GM12878 (cell line): Measurements from ENCODE around the gene ANO1. TPM values are rescaled to one million over a fixed set of nuclear protein-coding genes. Genes with fewer than 3 reads are reported as not detected.

ENCODE experiments used
- ATAC-seq: fragments of 200-7000 bp; cut with Tn5 transposase; 3 replicates; pipeline ENCODE4 v1.9.1; 2020; ENCODE audit warnings: mild to moderate bottlenecking, moderate library complexity
- BruUV-seq: library from RNA; stranded (reverse); fragments of 400-500 nt; replicated peaks from 2 replicates; lab custom pipeline; 2021; lab: Mats Ljungman, UMichigan
- CTCF ChIA-PET: fragments of 300-600 bp; sonication (Branson Sonifier 250); formaldehyde crosslinking; extraction: SDS; loops from one replicate; lab custom pipeline; 2021; ENCODE audit warnings: inconsistent platforms; lab: Yijun Ruan, JAX
- POLR2A ChIA-PET: fragments of 350-600 bp; formaldehyde crosslinking; extraction: SDS; loops from one replicate; lab custom pipeline; 2021; ENCODE audit warnings: inconsistent platforms; lab: Charles Lee
- RAD21 ChIA-PET: fragments of 300-600 bp; sonication (Branson Sonifier 250); formaldehyde crosslinking; loops from one replicate; lab custom pipeline; 2023; ENCODE audit warnings: antibody characterized with exemption; ENCODE audit not compliant: unreplicated experiment; lab: Charles Lee
- SMC1A ChIA-PET: fragments of 300-600 bp; sonication (Branson Sonifier 250); formaldehyde crosslinking; loops from one replicate; lab custom pipeline; 2023; ENCODE audit not compliant: unreplicated experiment, uncharacterized antibody; lab: Charles Lee
- DNase-seq: peaks from one replicate; pipeline ENCODE4 v3.0.0-alpha.2; 2011; ENCODE audit warnings: low read depth, low spot score
- FAIRE-seq: peaks from 3 replicates; lab custom pipeline; 2011; peaks lifted over from hg19 to GRCh38; lab: Jason Lieb, UNC
- H2AFZ ChIP-seq: 2 replicates; pipeline ENCODE4 v1.6.0; 2011; ENCODE audit warnings: low read depth, low read length, control low read depth; ENCODE audit not compliant: control insufficient read depth
- H3K27ac ChIP-seq: 2 replicates; pipeline ENCODE4 v1.5.1; 2011; ENCODE audit warnings: control low read depth; ENCODE audit not compliant: control insufficient read depth, insufficient read depth
- H3K27me3 ChIP-seq, 2 experiments: replicated peaks in 1 of 2; 2 replicates each; pipeline versions ENCODE4 v1.6.0 to v1.6.1; 2011; ENCODE audit warnings: low read length in 1 of 2; ENCODE audit not compliant: control insufficient read depth in 2 of 2, insufficient read depth in 2 of 2
- H3K36me3 ChIP-seq, 2 experiments: 2 replicates each; pipeline ENCODE4 v1.5.1; 2011; ENCODE audit warnings: low read length in 1 of 2; ENCODE audit not compliant: control insufficient read depth in 2 of 2, insufficient read depth in 2 of 2
- H3K4me1 ChIP-seq: 2 replicates; pipeline ENCODE4 v1.6.1; 2011; ENCODE audit warnings: mild to moderate bottlenecking, low read length, moderate library complexity, mixed read lengths; ENCODE audit not compliant: control insufficient read depth, insufficient read depth
- H3K4me2 ChIP-seq: 2 replicates; pipeline ENCODE4 v1.6.0; 2011; ENCODE audit warnings: control low read depth; ENCODE audit not compliant: control insufficient read depth, insufficient read depth
- H3K4me3 ChIP-seq: fragments of 200-600 bp; sonication (generic); 2 replicates; pipeline ENCODE4 v1.5.1; 2016
- H3K79me2 ChIP-seq: 2 replicates; pipeline ENCODE4 v1.6.0; 2011; ENCODE audit warnings: low read length; ENCODE audit not compliant: control insufficient read depth, insufficient read depth
- H3K9ac ChIP-seq: 2 replicates; pipeline ENCODE4 v1.8.0; 2011; ENCODE audit warnings: low read length, control low read depth, mixed read lengths; ENCODE audit not compliant: control insufficient read depth, insufficient read depth
- H3K9me3 ChIP-seq: replicated peaks from 3 replicates; pipeline ENCODE4 v1.5.1; 2011; ENCODE audit warnings: mild to moderate bottlenecking, low read length; ENCODE audit not compliant: control insufficient read depth, insufficient read depth
- H4K20me1 ChIP-seq: 2 replicates; pipeline ENCODE4 v1.6.0; 2011; ENCODE audit not compliant: control insufficient read depth, insufficient read depth
- CEBPB ChIP-seq, 2 experiments: fragments of 150-350 bp in 1 of 2; IDR thresholded peaks; 2 replicates each; pipeline ENCODE4 v1.6.1; 2012 to 2014; ENCODE audit warnings: low read depth in 2 of 2, low read length in 2 of 2, borderline replicate concordance in 1 of 2, inconsistent platforms in 1 of 2
- HDAC6 ChIP-seq: fragments of 200-600 bp; sonication (generic); IDR thresholded peaks from one replicate; pipeline ENCODE4 v1.8.0; 2017; ENCODE audit warnings: antibody characterized with exemption; ENCODE audit not compliant: unreplicated experiment
- MTA2 ChIP-seq: fragments of 450-650 bp; IDR thresholded peaks from 2 replicates; pipeline ENCODE4 v1.6.1; 2016; ENCODE audit warnings: low read depth, mild to moderate bottlenecking, moderate library complexity
- NR2F1 ChIP-seq: fragments of 450-650 bp; conservative IDR thresholded peaks from 2 replicates; pipeline ENCODE4 v1.6.1; 2017; ENCODE audit warnings: mild to moderate bottlenecking
- RB1 ChIP-seq: fragments of 450-650 bp; formaldehyde crosslinking; IDR thresholded peaks from 2 replicates; pipeline ENCODE4 v1.6.1; 2017; ENCODE audit warnings: mild to moderate bottlenecking, borderline replicate concordance
- TARDBP ChIP-seq: IDR thresholded peaks from 2 replicates; pipeline ENCODE4 v1.6.1; 2016; ENCODE audit warnings: borderline replicate concordance
- ZNF207 ChIP-seq: fragments of 450-650 bp; IDR thresholded peaks from 2 replicates; pipeline ENCODE4 v1.6.1; 2014; ENCODE audit warnings: antibody characterized with exemption, mild to moderate bottlenecking, borderline replicate concordance
- WGBS: methylation state at CpG from one replicate; pipeline ENCODE4 v1.1.6; 2016; ENCODE audit warnings: low lambda C conversion rate; ENCODE audit not compliant: insufficient replicate concordance, insufficient coverage; ENCODE audit errors: missing lambda C conversion rate; 5-methylcytosine and 5-hydroxymethylcytosine counted together
- in situ Hi-C: fragments of 300-500 bp; cut with MboI; formaldehyde crosslinking; loops from 9 replicates; pipeline ENCODE4 v1.14.3; 2018; ENCODE audit warnings: mixed read lengths
- intact Hi-C: fragments of 100-400 bp; cut with micrococcal nuclease; formaldehyde crosslinking; loops from one replicate; pipeline ENCODE4 v1.14.2; 2022; ENCODE audit not compliant: unreplicated experiment
- polyA plus RNA-seq, 11 experiments: library from polyadenylated mRNA; depleted of rRNA in 4 of 11; unstranded in 6 of 11; stranded (reverse) in 5 of 11; fragments of >200 nt; fragmentation: Nextera tagmentation in 4 of 11; fragmentation: Illumina TruSeq in 1 of 11; extraction: Ambion mirVana in 4 of 11; extraction: Trizol in 1 of 11; gene quantifications; 1 replicate in 1 of 11; 2 replicates in 10 of 11; pipeline versions ENCODE4 v1.2.1 to v1.2.3, GENCODE V29; 2011 to 2016; ENCODE audit warnings: inconsistent platforms in 2 of 11, missing spikeins in 2 of 11, low read depth in 1 of 11
- total RNA-seq, 4 experiments: library from RNA; depleted of rRNA in 3 of 4; stranded (reverse); fragments of >200 nt in 3 of 4; fragmentation: Illumina TruSeq in 1 of 4; extraction: Trizol in 1 of 4; gene quantifications; 2 replicates each; pipeline versions ENCODE4 v1.2.1 to v1.2.3, GENCODE V29; 2013 to 2021
- TF ChIP-seq, protein P1 (sequence below): IDR thresholded peaks from 2 replicates; pipeline ENCODE4 v1.6.1; 2011; ENCODE audit warnings: borderline replicate concordance, low read depth, mild to moderate bottlenecking, moderate library complexity, mixed read lengths, low read length; ENCODE audit not compliant: insufficient read depth; ENCODE audit errors: extremely low read length
- TF ChIP-seq, protein P2 (sequence below): fragments of 150-350 bp; IDR thresholded peaks from 2 replicates; pipeline ENCODE4 v1.6.1; 2014; ENCODE audit warnings: mild to moderate bottlenecking, low read depth, low read length

Gene ANO1
- total and polyA plus RNA-seq, 10 of the 15 experiments (the other 5 are each of a cell fraction or from before 2014, with no cell fraction given) = 0.01 to 0.38 (median 0.06) TPM; not detected in 7

DNA sequence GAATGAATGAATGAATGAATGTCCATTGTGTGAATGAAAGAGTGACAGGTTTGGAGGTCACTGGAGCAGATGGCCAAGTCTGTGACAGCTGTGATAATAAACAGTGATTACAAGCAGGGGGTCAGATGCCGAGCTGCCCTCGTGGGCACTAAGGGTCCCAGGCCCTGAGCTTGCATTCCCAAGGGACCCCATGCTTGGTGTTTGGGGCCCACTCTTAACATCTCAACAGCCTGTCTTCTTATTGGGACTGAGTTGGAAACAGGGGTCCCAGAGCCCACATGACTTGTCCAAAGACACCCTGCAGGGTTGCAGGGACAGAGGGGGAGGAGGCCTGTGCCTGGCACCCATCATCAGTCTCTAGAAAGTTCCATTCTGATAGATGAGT lies 12.0 kb upstream of the ANO1 start:
- intact Hi-C loops (no loop called here), in situ Hi-C loops (no loop called here)
- ChIA-PET CTCF (no interaction called here), POLR2A (no interaction called here), SMC1A (no interaction called here), RAD21 (no interaction called here)
- 22% methylated on average over 2 of the region's 2 CpGs for WGBS
- no peaks in the 10 kb centered on the region for H3K4me1 ChIP-seq
- H4K20me1 ChIP-seq = no peaks in the 10 kb centered on the region
- peaks cover 1 to 4% of the 10 kb centered on the region in 2 experiments for H3K27me3 ChIP-seq
- TF ChIP-seq MTA2 = no peak
- no peak for TF ChIP-seq ZNF207
- TF ChIP-seq NR2F1 = no peak
- no peaks in the 10 kb centered on the region for H3K9me3 ChIP-seq
- no peak overlapping the region for H3K27ac ChIP-seq
- ATAC-seq (no peak), DNase-seq (no peak), FAIRE-seq (no peak)
- no peaks in the 10 kb centered on the region for H3K79me2 ChIP-seq
- H3K4me2 ChIP-seq = no peak overlapping the region
- no TSS peak for BruUV-seq
- no peak overlapping the region for H3K9ac ChIP-seq
- no peak overlapping the region for H2AFZ ChIP-seq
- no peaks in the 10 kb centered on the region for H3K36me3 ChIP-seq
- no peak overlapping the region for H3K4me3 ChIP-seq

DNA sequence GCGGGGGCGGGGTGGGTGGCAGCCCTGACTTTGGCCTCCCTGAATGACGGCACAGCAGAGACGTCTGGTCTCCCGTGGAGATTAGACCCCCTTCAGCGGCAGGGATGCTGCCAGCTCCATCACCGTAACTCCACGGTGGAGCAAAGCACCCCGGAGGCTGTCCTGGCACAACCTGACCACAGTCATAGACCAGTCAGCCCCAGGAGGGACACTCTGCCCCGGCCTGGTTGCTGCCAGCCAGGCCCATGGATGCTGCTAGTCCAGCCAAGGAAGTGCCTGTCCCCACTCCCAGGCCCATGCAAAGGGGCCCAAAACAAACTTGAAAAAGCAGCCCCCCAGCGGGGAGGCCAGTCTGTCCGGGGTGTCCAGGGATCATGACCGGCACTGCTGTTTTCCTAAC lies 11.5 kb upstream of the ANO1 start:
- H3K4me1 ChIP-seq = no peaks in the 10 kb centered on the region
- BruUV-seq = no TSS peak
- 24% methylated on average over 11 of the region's 13 CpGs for WGBS
- H3K79me2 ChIP-seq = no peaks in the 10 kb centered on the region
- H3K4me3 ChIP-seq = no peak overlapping the region
- in situ Hi-C loops (no loop called here), intact Hi-C loops (no loop called here)
- no peak overlapping the region for H3K4me2 ChIP-seq
- no peaks in the 10 kb centered on the region for H3K9me3 ChIP-seq
- FAIRE-seq (no peak), ATAC-seq (no peak), DNase-seq (no peak)
- H3K27ac ChIP-seq = no peak overlapping the region
- ChIA-PET CTCF (no interaction called here), POLR2A (no interaction called here), RAD21 (no interaction called here), SMC1A (no interaction called here)
- H4K20me1 ChIP-seq = no peaks in the 10 kb centered on the region
- H3K36me3 ChIP-seq = no peaks in the 10 kb centered on the region
- H2AFZ ChIP-seq = no peak overlapping the region
- H3K27me3 ChIP-seq = peaks cover 1 to 4% of the 10 kb centered on the region in 2 experiments
- no peak overlapping the region for H3K9ac ChIP-seq
- TF ChIP-seq RB1 (no peak), TARDBP (no peak), HDAC6 (no peak), CEBPB (IDR thresholded peaks at IDR 0.05; ENCODE audit: borderline replicate concordance in 1 of 2, low read depth in 2 of 2, low read length in 2 of 2) (no peak)
- TF ChIP-seq, protein P1, sequence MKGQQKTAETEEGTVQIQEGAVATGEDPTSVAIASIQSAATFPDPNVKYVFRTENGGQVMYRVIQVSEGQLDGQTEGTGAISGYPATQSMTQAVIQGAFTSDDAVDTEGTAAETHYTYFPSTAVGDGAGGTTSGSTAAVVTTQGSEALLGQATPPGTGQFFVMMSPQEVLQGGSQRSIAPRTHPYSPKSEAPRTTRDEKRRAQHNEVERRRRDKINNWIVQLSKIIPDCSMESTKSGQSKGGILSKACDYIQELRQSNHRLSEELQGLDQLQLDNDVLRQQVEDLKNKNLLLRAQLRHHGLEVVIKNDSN = no peak
- TF ChIP-seq, protein P2, sequence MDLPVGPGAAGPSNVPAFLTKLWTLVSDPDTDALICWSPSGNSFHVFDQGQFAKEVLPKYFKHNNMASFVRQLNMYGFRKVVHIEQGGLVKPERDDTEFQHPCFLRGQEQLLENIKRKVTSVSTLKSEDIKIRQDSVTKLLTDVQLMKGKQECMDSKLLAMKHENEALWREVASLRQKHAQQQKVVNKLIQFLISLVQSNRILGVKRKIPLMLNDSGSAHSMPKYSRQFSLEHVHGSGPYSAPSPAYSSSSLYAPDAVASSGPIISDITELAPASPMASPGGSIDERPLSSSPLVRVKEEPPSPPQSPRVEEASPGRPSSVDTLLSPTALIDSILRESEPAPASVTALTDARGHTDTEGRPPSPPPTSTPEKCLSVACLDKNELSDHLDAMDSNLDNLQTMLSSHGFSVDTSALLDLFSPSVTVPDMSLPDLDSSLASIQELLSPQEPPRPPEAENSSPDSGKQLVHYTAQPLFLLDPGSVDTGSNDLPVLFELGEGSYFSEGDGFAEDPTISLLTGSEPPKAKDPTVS = no peak
